Right forelimb (tissue), 1 donor: Measurements from ENCODE around the gene GRK5.
"Not testable (repeated sequence)": the region's sequence is repeated elsewhere in the genome, so short reads cannot be mapped to it uniquely, and the experiment has no call there.

Experiments used
- DNase-seq: peaks from one replicate; pipeline ENCODE4 v3.0.0-alpha.2; 2018

Gene GRK5

GRCh38 chr10:119207366-119207666, at the start of gene GRK5:
Gene GRK5 (plus strand): TSS chr10:119207571. CDS start chr10:119207918, 347 bp downstream.
- DNase-seq, result peak; percentile 95

DNA sequence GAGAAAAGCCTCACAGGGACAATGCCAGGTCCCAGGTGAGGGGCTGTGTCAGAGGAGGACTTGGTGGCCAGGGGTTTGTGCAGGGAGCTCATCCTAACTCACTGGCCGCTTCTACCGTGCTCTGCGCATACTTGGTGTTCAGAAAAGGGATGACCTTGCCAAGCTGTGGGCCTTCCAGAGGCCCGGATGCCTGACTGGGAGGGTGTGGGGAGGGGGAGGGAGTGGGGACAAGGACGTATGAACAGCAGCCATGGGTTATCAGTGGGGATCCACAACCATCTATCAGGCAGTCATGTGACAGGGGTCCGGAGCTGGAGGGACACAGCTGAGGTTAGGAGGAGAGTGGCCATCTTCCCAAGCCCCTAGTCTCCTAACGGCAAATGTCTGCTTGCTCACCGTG, 48.0 kb upstream of the GRK5 start:
- DNase-seq, result no peak

- DNase-seq, result no peak
Measured at GRCh38 chr10:119161680-119162451, 45.5 kb upstream of the GRK5 start.

GRCh38 chr10:119162452-119163092, 44.8 kb upstream of the GRK5 start:
- no peak for DNase-seq

DNA sequence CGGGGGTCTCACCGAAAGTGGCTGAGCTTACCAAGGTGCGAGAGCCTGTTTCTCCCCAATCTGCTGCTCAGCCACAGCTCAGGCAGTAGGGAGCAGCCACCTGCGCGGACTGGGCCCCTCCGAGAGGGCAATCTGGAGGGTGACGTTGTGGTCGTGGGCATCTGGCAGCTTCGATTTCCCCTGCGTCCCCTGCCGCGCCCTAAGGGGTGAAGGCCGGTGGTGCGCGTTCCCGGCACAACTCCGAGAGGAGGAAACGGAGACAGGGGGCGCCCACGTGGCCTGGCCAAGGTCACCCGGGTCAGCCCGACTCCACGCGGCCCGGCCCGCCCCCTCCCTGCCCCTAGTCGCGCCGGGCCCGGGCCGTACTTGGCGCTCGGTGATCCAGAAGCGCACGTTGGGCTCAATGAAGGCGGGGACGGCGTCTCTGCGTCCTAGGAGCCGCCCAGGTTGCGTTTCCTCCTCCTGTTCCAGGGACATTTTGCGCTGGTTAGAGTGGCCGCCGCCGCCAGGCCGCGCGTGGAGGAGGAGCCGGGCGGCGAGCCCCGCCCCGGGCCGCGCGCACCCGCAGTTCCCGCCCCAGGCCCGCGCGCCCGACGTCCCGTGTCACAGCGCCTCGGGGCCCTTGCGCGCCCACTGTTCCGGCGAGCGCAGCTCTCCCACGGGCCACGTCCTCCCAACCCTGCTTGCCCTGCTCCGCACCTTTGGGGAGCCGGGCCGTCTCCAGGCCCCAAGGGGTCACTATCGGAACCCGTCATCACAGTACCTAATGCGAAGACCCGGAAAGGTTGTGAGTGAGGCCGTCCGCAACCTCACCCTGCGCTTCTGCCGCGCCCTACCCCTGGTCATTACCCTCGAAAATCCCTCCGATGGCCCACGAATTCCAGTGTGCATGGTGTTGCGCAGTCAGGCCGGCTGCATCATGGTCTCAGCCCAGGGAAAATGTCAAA, 41.9 kb upstream of the GRK5 start, which contains the start of gene SFXN4:
SFXN4 (minus strand) TSS at position 544 of the 947 bp plus-strand sequence; CDS start at position 477, 67 bp downstream.
- peak; percentile 83 for DNase-seq

- DNase-seq, result no peak
Measured at GRCh38 chr10:119166118-119166500, 41.3 kb upstream of the GRK5 start.

DNA sequence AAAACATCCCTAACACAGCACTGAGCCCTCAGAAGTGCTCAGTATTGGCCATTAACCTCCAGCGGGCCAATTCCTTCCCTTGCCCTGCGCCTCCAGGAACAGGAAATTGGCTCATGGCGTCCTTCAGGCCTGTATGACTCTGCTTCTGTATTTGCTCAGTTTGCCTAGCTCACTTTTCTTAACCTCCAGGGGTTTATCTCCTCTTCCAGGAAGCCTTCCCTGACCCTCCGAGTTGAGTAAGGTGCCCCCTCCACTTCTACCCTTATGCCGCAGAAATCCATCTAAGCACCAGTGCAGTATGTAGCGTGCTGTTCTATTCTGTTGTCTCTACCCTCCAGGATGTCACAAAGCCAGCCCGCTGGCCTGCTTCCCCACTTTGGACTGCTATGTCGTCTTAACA, 40.8 kb upstream of the GRK5 start:
- no peak for DNase-seq

- no peak for DNase-seq
Measured at GRCh38 chr10:119167041-119167440, 40.3 kb upstream of the GRK5 start.

GRCh38 chr10:119174109-119174508, 33.3 kb upstream of the GRK5 start:
- no peak for DNase-seq

DNA sequence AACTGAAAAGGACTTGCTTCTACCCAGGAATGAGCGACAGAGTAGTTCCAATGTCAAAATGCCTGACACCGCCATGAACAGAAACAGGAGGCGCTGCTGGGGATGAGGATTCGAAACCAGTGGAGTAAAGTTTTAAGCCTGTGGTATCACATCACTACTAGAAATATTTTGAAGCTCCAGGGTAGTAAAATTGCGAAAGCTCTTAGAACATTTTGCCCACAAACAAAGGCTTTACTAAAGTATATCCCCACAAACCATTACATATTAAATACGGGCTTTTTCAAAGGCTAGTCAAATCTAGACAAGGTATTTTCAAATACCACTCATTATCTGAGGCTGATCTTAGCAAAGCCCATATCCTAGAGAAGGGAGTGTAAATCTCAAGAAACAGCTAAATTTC, 31.2 kb upstream of the GRK5 start:
- no peak for DNase-seq

GRCh38 chr10:119177708-119178371, 29.5 kb upstream of the GRK5 start:
- no peak for DNase-seq

GRCh38 chr10:119178372-119179119, 28.8 kb upstream of the GRK5 start, which contains the start of gene PRDX3:
Gene PRDX3 (minus strand): TSS chr10:119178812. CDS start chr10:119178790, 22 bp downstream.
- DNase-seq, result peak; percentile 96

DNA sequence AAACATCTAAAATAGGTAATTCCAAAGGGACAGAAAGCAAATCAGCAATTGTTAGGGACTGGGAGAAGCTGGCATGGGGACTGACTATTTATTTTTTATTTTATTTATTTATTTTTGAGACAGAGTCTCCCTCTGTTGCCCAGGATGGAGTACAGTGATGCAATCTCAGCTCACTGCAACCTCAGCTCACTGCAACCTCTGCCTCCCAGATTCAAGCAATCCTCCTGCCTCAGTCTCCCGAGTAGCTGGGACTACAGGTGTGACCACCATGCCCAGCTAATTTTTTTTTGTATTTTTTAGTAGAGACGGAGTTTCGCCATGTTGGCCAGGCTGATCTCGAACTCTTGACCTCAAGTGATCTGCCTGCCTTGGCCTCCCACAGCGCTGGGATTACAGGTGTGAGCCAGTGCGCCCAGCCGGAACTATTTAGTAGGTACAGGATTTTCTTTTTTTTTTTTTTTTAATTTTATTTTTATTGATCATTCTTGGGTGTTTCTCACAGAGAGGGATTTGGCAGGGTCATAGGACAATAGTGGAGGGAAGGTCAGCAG, 26.4 kb upstream of the GRK5 start:
- DNase-seq, result not testable (repeated sequence)

DNA sequence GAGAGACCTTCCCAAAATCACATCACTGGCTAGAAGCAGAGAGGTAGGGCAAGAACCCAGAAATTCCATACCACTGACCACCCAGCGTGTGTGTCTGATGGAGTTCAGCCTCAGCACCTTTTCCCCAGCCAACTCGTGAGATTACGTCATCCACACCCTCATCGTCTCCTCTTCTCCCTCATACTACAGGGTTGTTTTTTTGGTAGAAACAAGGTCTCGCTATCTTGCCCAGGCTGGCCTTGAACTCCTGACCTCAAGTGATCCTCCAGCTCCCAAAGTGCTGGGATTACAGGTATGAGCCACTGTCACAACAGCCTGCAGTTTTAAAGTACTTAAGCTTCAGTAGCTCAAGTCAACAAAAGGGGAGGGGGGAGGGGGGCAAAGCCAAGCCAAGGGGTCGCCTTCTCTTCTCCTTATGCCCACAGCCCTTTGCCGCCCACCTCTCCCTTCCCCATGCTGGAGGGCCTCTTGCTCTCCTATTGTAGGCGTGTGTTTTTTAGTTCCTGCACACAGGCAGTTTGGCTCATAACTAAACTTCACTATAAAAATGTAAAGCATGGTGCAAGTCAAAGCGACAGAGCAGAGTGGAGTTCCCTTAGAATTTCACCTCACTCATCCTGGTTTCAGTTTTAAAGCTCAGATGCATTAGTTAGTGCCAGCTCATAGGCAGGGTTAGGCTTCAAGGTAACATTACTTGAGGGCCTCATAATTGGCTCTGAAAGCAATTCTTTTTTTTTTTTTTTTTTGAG, 23.5 kb upstream of the GRK5 start:
- DNase-seq, result no peak

GRCh38 chr10:119189811-119190282, 17.5 kb upstream of the GRK5 start:
- DNase-seq, result no peak

DNA sequence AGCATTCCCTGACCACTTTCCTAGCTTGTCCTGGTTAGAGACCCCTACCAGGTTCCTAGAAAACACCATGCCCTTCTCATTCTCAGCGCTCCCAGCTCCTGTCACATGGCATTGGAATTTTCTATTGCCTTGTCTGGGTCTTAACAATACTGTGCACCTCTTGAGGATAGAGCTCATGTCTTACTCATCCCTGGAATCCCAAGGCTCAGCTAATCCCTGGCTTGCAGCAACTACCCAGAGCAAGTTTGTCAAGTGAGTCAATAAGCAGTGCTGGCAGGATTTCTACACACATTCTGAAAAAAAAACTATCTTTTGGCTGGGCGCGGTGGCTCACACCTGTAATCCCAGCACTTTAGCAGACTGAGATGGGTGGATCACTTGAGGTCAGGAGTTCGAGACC, 17.0 kb upstream of the GRK5 start:
- no peak for DNase-seq

DNA sequence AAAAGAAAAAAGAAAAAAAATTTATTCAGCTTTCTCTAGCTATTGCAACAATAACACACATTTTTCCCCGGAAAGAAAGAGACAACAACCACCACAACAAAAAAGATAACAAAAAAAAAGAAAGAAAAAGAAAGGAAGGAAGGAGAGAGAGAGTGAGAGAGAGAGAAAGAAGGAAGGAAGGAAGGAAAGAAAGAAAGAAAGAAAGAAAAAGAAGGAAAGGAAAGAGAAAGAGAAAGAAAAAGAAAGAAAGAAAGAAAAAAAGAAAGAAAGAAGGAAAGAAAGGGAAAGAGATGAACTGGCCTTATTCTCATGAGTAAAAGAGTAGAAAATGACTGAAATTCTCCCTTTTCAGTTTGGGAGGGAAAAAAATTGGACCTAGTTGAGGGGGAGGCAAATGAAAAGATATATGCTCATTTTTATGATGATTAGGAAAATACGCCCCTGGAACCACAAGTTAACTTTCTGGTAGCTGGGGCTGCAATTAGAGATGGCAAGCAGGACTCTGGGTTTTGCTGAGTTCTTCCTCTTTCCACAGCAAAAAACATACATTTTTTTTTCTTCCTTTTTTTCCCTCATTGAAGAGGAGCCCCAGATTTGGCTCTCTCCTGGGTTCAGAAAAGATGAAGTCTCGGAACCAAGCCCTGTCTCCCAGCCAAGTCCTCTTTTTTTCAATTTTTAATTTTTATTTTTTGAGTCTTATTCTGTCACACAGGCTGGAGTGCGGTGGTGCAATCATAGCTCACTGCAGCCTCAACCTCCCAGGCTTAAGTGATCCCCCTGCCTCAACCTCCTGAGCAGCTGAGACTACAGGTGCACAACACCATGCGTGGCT, 16.2 kb upstream of the GRK5 start:
- DNase-seq, result no peak

DNA sequence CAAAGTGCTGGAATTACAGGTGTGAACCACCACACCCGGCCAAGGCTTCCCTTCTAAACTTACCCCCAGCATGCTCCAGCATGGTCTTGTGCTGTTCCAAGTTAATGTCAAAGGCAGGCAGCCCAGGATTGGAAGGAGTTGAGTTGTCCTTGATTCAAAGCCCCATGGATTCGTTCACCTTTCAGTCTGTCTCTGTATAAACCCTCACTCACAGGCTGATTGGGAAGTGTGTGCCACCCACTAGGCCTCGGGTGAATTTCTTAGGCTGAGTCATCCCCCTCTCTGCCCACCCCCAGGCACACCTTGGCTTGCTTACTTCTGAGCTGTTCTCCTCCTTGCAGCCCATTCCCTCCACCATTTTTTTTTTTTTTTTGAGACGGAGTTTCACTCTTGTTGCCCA, 15.5 kb upstream of the GRK5 start:
- no peak for DNase-seq

DNA sequence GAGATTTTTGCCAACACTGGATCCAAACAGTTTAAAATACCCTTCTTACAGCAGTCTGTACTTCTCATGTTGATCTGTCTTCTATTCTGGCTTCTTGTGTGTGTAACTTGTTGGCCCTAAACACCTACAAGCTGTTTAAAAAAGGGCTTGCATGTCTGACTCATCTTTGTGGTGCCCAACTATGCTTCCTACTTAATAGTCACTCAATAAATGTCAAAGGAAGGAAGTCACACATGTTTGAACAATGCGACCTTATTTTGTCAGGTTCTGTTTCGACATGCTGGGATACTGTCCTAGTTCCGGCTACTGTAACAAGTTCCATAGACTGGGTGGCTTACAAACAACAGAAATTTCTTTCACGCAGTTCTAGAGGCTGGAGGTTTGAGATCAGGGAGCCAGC, 9.4 kb upstream of the GRK5 start:
- DNase-seq, result no peak

DNA sequence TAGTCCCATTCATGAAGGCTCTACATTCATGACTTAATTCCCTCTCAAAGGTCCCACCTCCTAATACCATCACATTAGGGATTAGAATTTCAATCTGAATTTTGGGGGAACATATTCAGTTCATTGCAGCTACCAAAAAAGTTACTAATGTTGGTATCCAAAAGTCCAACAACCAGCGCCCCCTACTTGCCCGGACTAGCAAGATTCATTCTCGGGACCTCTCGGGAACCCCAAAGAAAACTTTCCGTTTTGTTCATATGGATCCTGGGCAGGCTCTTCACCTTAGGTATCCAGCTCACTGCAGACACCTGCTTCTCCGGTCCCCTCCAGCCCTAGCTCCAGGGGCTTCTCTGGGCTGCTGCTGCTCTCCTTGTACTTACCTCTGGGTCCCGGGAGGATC, 8.9 kb upstream of the GRK5 start:
- no peak for DNase-seq
